ENCODE results near the gene RAB40C.

The RAB40C gene

DNA sequence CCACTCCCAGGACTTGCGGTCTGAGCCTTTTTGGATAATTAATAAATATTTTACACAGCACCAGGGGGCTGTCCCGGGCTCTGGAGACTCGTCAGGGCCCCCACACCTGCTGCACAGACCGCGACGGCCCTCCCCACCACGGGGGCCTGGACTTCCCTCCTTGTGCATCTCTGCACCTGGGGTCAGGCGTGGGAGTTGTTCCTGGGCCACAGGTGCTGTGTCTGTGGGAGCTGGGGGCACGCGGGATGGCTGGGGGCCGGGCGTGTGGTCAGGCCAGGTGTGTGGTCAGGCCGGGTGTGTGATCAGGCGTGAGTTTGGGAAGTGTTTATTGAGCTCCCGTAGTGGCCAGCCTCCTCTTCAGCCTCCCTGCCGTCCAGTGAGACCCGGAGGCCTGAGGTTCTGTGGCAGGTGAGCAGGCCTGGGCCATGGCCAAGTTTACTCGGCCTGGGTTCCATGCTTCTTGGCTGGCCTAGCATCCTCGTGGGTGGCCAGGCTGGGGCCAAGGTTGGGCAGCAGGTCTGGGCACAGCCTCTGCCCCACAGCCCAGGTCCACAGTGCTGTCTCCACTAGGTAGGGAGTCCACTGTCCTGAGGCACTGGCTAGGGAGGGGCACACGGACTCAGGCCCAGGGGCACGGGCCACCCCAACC is 88.5 kb downstream of the RAB40C start:
- no peak for DNase-seq (ENCODE audit: extremely low read depth in 1 of 2, low read depth in 1 of 2)
